Glomerular endothelial cell (primary cell): Measurements from ENCODE around the gene DNTT. TPM values are rescaled to one million over a fixed set of nuclear protein-coding genes. Genes with fewer than 3 reads are reported as not detected.

Experiments used
- DNase-seq: peaks from one replicate; pipeline ENCODE4 v3.0.0-alpha.2; 2011; ENCODE audit warnings: low read depth, low spot score; ENCODE audit errors: extremely low read depth
- total RNA-seq: library from RNA; depleted of rRNA; stranded (reverse); fragments of >200 nt; gene quantifications from 2 replicates; pipeline ENCODE4 v1.2.3, GENCODE V29; 2015

Gene DNTT
- total RNA-seq, result not detected in 2 replicates

GRCh38 chr10:96304230-96304629 lies at the start of gene DNTT:
DNTT (plus strand) TSS chr10:96304434; CDS start chr10:96304498, 64 bp downstream.
- no peak for DNase-seq

- no peak for DNase-seq
These were observed 49.3 kb upstream of the DNTT start for GRCh38 chr10:96254976-96255375.

DNA sequence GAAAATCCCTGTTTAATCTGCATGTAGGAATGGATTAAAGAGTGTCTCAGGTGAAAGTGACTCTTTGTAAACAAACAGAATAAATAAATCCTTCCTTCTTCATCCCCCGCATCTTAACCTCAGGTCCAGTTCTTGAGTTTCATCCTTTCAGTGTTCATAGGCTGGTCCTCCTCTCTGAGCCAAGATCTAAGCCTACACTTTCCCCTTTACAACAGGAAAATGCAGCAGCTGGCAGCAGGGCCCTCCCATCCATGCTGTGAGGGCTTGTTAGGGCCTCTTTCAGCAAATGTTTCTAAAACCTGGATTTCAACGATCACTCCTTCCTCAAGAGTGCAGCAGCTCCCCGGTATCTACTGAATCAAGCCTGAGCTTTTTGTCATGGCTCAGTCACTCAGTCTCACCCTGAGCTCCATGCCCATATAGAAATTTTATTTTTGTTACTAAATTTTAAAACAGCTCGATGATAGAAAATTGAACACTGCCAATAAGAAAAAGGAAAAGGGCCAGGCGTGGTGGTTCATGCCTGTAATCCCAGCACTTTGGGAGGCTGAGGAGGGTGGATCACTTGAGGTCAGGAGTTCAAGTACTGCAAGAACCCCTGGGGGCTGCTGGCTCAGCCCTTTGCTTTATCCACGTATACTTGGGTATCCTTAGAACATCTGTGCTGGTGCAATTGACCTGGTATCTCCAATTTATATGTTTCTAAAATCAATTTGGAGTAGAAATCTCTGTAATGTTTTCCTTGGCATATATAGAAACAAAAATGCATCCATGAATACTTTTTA lies 48.5 kb upstream of the DNTT start:
- DNase-seq, result no peak

DNA sequence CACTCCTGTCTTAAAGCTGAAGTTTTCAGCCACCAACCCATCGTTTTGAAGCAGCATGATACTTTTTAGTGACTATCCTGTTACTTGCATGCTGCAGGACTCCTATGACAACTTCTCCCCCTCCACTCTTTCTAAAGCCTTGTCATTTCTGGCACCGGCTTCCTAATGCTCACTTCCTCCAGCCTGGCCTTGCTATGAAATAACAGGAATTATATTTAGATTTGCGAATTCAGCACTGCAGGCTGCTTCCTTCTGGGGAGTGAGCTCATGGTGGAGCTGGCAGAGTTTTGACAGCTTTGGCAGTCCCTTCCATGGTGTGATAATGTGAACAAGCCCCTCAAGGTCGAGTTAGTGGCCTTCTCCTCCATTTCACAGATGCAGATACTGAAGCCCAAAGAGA lies 46.3 kb upstream of the DNTT start:
- no peak for DNase-seq

DNA sequence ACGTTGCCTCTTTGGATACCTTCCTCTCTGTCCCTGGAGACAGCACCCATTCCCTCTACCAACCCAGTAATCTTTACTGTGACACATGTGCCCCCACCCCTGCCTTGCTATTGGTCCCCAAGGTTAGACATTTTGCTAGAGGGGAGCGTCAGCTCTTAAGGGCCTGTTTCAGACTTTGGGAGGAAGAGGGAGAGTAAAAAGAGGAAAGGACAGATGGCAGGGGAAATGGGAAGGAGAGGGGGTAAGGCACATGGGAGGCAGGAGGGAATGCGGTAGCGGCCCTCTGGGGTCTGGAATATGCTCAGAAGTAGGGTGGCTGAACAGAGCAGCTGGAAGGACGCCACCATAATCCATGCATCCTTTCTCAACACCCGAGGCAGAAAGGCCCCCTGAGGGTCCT lies 45.1 kb upstream of the DNTT start:
- DNase-seq, result no peak

DNA sequence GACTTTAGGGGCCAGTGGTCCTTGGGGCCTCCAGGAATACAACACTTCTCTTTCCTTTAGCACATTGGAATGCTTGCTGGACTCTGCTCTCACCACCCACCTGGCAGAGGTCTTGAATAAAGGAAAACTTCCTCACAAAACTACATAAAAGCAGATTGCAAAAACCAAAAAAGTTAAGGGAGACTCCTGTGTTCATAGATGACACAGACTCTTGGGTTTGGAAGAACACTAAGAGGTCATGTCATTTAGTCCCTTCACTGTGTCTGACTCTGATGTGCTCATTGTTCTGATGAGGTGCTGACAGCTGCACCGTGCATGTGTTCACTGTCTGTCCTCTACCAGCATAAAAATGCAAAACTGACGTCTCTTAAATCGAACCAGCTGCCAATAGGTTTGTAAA lies 44.2 kb upstream of the DNTT start:
- DNase-seq, result no peak

DNA sequence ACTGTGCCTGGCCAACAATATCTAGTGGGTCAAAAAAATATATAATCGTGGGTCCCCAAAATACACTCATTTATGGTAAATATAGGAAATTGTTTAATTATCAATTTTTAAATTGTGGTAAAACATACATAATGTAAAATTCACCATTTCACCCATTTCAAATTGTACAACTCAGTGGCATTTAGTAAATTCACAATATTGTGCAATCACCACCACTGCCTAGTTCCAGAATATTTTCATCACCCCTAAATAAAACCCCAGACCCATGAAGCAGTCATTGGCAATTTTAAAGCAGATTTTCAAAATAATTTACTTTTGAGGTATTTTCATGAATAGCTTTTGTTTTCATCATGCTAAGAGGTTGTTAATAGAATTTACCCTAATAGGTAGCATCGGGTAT lies 43.1 kb upstream of the DNTT start:
- no peak for DNase-seq

DNA sequence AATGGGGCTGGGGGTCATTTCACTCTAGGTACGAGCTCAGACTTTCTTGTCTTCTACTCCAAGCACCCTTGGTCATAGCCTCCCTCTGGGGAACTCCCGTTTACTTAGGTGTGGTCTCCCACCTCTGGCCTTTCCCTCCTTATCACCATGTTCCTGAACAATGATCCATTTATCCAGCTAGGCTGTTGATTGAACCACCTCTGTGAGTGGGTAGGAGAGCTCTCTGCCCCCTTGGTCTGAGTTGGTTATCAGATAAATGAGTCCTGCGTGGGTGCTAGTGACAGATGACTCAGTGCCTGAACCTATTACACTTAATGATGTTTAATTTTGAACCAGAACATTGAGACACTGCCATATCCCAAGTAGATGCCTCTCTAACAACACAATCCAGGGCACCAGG lies 42.3 kb upstream of the DNTT start:
- DNase-seq, result no peak

GRCh38 chr10:96263176-96263575 lies 41.1 kb upstream of the DNTT start:
- no peak for DNase-seq

GRCh38 chr10:96263669-96264068 lies 40.6 kb upstream of the DNTT start:
- no peak for DNase-seq

DNA sequence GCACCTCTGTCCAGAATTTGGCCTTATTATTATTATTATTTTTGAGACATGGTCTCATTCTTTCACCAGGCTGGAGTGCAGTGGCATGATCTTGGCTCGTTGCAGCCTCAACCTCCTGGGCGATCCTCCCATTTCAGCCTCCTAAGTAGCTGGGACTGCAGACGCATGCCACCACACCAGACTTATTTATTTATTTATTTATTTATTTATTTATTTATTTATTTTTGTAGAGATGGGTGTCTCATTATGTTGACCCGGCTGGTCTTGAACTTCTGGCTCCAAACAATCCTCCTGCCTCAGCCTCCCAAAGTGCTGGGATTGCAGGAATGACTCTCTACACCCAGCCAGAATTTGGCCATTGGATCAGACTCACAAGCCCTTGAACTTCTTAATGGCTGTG lies 39.3 kb upstream of the DNTT start:
- no peak for DNase-seq

DNA sequence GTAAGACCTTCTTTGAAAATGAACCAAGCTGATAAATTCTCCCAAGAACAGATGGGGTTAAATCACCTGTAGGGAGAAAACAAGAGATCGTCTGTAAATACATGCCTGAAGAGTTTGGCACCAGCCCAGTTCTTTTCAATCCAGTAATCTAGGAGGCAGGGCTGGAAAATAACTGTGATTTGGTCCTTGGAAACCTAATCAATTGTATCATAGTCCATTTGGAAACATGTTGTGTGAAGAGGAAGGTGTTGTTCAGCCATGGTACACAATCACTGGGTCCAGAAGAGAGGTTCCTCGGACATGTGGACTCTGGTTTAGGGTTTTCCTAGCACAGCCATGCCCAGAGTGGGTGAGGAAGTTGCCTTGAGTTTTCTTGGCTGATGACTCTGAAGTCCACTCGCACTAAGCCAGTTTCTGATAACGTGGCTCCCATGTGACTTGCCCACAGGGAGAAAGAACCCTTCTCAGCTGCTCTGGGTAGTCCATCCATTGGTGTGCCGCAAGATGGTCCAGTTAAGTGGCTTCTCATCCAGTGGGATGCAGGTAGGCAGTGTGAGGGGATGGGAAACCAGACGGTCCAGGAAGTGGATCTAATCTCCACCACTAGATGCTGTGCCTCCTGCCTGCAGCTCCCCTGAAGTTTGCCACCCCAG lies 38.0 kb upstream of the DNTT start:
- no peak for DNase-seq

DNA sequence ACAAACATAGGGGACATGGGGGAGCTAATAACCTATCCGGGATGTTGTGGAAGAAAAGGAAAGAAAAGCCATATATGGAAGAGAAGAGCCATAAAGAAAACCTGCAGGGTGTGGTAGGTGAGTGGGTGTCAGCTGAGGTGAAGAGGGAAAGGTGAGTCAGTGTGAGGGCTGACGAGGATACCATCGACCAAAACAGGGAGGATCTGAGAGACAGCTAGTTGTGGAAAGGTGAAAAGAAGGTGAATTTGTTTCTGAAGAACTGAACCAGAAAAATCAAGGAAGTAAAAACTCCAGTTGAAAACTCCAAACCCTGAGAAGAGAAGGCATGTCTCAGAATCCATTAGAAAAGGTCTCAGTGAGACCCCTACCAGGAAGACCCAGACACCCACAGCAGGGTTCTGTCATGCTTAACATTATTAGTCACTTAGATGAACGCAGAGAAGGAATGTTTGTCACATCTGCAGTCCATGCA lies 37.0 kb upstream of the DNTT start:
- no peak for DNase-seq

DNA sequence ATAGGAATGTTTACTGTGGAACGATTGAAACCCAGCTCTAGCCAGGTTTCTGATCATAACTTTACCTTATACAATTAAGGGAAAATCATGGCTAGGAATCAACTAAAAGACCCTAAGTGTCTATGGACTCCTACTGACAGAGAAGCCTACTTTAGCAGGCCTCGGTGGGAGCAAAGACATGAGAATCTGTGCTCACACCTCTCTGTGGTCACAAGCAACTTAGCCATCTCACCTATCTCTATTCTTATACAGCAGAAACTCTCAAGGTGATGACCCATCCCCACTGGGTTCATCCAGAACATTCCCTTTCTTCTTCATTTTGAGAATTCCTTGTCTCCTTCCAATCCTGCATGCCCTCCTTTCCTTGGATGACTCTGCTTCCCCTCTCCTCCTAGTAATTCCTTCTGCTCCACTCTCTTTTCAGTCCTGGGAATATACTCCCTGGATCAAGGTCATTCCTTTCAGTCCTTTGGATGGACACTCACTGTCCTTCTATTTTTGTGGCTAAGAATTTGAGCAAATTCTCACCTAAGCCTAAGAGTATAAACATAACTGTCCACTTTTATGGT lies 35.8 kb upstream of the DNTT start:
- no peak for DNase-seq

- no peak for DNase-seq
These were observed 34.6 kb upstream of the DNTT start for GRCh38 chr10:96269438-96270300.

- no peak for DNase-seq
These were observed 33.7 kb upstream of the DNTT start for GRCh38 chr10:96270571-96270970.

DNA sequence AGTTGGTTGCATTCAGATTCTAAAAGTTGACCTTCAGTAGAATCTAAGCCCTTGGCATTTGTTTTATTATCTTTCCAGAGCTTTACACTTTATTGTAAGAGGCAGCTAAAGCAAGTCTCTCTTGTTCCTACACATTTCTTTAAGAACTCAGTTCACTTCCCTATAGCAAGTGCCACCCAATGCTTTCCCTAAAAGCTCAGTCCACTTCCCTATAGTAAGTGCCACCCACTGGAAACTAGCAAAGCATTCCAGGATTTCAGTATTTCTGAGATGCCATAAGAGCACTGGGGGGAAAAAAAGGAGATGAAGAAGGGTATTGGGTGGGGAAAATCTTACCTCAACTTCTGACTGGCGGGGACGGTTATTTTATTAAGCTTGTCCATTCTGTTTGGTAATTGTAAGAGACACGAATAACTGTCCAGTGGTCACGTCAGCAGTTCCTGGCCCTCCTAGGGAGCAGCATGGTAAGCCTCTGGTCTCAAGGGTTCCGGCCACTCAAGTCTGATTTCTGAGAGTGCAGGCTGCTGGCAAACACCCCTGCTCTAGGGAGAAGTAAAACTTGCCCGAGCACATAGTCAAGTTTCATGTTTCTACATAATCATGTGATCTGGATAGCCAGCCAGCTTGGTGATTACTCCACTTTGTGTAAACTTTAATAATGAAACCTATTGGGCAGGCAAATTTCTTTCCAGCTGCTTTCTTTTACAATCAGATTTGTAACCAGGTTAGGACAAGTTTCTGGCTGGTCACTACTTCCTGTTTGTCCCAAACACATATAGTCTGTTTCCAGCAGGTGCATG lies 33.0 kb upstream of the DNTT start, which contains the start of gene BLNK:
TSS of gene BLNK (minus strand) at position 554 of the 800 bp plus-strand sequence. CDS start at position 383, 171 bp downstream.
- no peak for DNase-seq

DNA sequence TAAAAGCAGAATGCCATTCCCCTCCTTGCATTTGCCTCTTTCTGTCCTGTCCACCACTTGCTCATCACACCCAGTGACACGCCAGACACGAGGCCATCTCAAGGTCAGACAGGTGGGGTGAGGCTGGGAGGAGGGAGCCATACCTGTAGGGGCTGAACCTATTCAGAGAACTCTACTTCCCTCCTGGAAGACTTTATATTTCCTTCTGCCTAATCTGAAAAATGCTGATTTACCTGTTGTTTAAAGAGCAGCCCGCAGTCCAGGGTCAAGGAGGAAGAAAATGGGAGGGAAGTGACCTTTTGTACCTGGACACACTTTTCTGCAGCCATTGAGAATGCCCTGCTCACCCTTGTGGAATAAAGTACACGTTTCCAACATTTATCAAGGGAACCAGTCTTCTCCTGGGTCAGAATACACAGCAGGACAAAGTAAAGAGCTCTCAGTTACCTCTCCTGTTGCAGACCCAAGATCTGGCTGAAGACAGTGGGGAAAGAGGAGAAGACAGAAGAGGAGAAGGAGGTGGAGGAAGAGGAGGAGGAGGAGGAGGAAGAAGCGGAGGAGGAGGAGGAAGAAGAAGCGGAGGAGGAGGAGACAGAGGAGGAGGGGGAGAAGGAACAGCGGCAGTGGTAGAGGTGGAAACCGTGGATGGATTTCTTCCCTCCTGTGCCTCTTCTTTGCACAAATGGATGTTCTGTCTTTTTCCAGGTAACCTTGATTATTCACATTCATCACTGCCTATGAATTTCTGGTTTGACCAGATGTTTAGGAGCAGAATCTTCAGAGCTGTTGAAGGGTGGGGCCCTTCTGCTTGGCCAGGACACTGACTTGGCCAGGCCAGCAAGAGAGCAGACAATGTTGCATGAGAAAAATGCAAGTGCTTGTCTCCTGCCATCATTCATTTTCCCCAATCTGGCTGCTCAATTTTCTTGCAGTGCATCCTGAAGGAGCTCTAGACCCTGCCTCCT lies 31.6 kb upstream of the DNTT start:
- no peak for DNase-seq
